HG02642 (cell line): ENCODE data around the gene TSPAN14.
A peak's percentile ranks its signal among the peaks of the same experiment; 100 is the strongest.

Experiments used
- ATAC-seq: cut with Tn5 transposase; IDR thresholded peaks from one replicate; pipeline ENCODE4 v1.9.1; 2021; ENCODE audit warnings: mild to moderate bottlenecking; ENCODE audit not compliant: unreplicated experiment, poor library complexity

TSPAN14 gene

GRCh38 chr10:80485076-80485945 is 31.2 kb downstream of the TSPAN14 start:
- no peak for ATAC-seq

- no peak for ATAC-seq
Observed at GRCh38 chr10:80485946-80486764, 32.0 kb downstream of the TSPAN14 start.

- ATAC-seq: no peak
Observed at GRCh38 chr10:80486785-80487420, 32.8 kb downstream of the TSPAN14 start.

GRCh38 chr10:80487421-80487785 is 33.3 kb downstream of the TSPAN14 start:
- no peak for ATAC-seq

- ATAC-seq: no peak
Observed at GRCh38 chr10:80487791-80488538, 33.9 kb downstream of the TSPAN14 start.

GRCh38 chr10:80488539-80489066 is 34.5 kb downstream of the TSPAN14 start:
- no peak for ATAC-seq

- no peak for ATAC-seq
Observed at GRCh38 chr10:80489371-80490112, 35.4 kb downstream of the TSPAN14 start.

- ATAC-seq: no peak
Observed at GRCh38 chr10:80491251-80492102, 37.4 kb downstream of the TSPAN14 start.

GRCh38 chr10:80492848-80493521 is 38.9 kb downstream of the TSPAN14 start:
- ATAC-seq: peak; percentile 30

GRCh38 chr10:80493522-80494051 is 39.5 kb downstream of the TSPAN14 start:
- peak; percentile 40 for ATAC-seq

GRCh38 chr10:80496555-80497172 is 42.6 kb downstream of the TSPAN14 start:
- no peak for ATAC-seq

- ATAC-seq: no peak
Observed at GRCh38 chr10:80497187-80498077, 43.3 kb downstream of the TSPAN14 start.

GRCh38 chr10:80498078-80498832 is 44.1 kb downstream of the TSPAN14 start:
- no peak for ATAC-seq

- ATAC-seq: no peak
Observed at GRCh38 chr10:80498833-80499741, 45.0 kb downstream of the TSPAN14 start.
